ENCODE measurements around the gene B4GALT7.

- TF ChIP-seq, protein P1, sequence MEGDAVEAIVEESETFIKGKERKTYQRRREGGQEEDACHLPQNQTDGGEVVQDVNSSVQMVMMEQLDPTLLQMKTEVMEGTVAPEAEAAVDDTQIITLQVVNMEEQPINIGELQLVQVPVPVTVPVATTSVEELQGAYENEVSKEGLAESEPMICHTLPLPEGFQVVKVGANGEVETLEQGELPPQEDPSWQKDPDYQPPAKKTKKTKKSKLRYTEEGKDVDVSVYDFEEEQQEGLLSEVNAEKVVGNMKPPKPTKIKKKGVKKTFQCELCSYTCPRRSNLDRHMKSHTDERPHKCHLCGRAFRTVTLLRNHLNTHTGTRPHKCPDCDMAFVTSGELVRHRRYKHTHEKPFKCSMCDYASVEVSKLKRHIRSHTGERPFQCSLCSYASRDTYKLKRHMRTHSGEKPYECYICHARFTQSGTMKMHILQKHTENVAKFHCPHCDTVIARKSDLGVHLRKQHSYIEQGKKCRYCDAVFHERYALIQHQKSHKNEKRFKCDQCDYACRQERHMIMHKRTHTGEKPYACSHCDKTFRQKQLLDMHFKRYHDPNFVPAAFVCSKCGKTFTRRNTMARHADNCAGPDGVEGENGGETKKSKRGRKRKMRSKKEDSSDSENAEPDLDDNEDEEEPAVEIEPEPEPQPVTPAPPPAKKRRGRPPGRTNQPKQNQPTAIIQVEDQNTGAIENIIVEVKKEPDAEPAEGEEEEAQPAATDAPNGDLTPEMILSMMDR (IDR thresholded peaks at IDR 0.05) = no peak
- no peak for TF ChIP-seq POLR2AphosphoS5 (IDR thresholded peaks at IDR 0.05)
- no peak for TF ChIP-seq POLR2A (IDR thresholded peaks at IDR 0.05)
Observed at GRCh38 chr5:177595991-177596774, 3.7 kb upstream of the B4GALT7 start.
